DOHH2 (cell line): ENCODE data around the gene FCN2.

Experiments used
- H3F3A ChIP-seq: fragments of 200-600 bp; sonication (generic), shearing (Covaris generic); 2 replicates; pipeline ENCODE4 v1.6.0; 2016; ENCODE audit warnings: antibody characterized with exemption, mild to moderate bottlenecking; ENCODE audit not compliant: control insufficient read depth, insufficient read depth
- H3K27ac ChIP-seq: fragments of 200-600 bp; sonication (generic); 2 replicates; pipeline ENCODE4 v1.5.1; 2014; ENCODE audit warnings: low read depth, mild to moderate bottlenecking, low read length, moderate library complexity
- H3K27me3 ChIP-seq: fragments of 200-600 bp; sonication (generic); 2 replicates; pipeline ENCODE4 v1.6.1; 2014; ENCODE audit warnings: mild to moderate bottlenecking, low read length, mixed read lengths; ENCODE audit not compliant: control insufficient read depth
- H3K36me3 ChIP-seq: fragments of 200-600 bp; sonication (generic); 2 replicates; pipeline ENCODE4 v1.6.1; 2014; ENCODE audit warnings: mild to moderate bottlenecking, low read length, moderate library complexity, mixed read lengths; ENCODE audit not compliant: control insufficient read depth
- H3K4me1 ChIP-seq: fragments of 200-600 bp; sonication (generic); 2 replicates; pipeline ENCODE4 v1.6.1; 2014; ENCODE audit warnings: mild to moderate bottlenecking, low read length, mixed read lengths; ENCODE audit not compliant: control insufficient read depth
- H3K4me2 ChIP-seq: fragments of 200-600 bp; sonication (generic); 2 replicates; pipeline ENCODE4 v1.6.0; 2014; ENCODE audit warnings: mild to moderate bottlenecking, low read length, moderate library complexity
- H3K4me3 ChIP-seq: fragments of 200-600 bp; sonication (generic); 2 replicates; pipeline ENCODE4 v1.5.1; 2014; ENCODE audit warnings: mild to moderate bottlenecking, low read length, mixed read lengths
- H3K79me2 ChIP-seq: fragments of 200-600 bp; sonication (generic); 2 replicates; pipeline ENCODE4 v1.6.1; 2014; ENCODE audit warnings: mild to moderate bottlenecking, low read length, mixed read lengths; ENCODE audit not compliant: control insufficient read depth
- H3K9me2 ChIP-seq: fragments of 200-600 bp; sonication (generic); replicated peaks from 2 replicates; pipeline ENCODE4 v1.6.1; 2014; ENCODE audit warnings: mild to moderate bottlenecking, low read length, mixed read lengths; ENCODE audit not compliant: control insufficient read depth
- H3K9me3 ChIP-seq: fragments of 200-600 bp; sonication (generic); 2 replicates; pipeline ENCODE4 v1.6.1; 2014; ENCODE audit warnings: antibody characterized with exemption, low read length, mixed read lengths; ENCODE audit not compliant: control insufficient read depth, insufficient read depth
- H4K20me1 ChIP-seq: fragments of 200-600 bp; sonication (generic); 2 replicates; pipeline ENCODE4 v1.6.0; 2014; ENCODE audit warnings: low read depth, mild to moderate bottlenecking, antibody characterized with exemption, low read length, moderate library complexity; ENCODE audit not compliant: control insufficient read depth, insufficient read depth
- CTCF ChIP-seq: fragments of 200-600 bp; sonication (generic); IDR thresholded peaks from one replicate; pipeline ENCODE4 v1.5.1; 2014; ENCODE audit warnings: antibody characterized with exemption, mild to moderate bottlenecking, low read depth, low read length; ENCODE audit not compliant: poor library complexity, severe bottlenecking
- EZH2phosphoT487 ChIP-seq: fragments of 200-600 bp; sonication (generic); IDR thresholded peaks from 2 replicates; pipeline ENCODE4 v1.6.1; 2017; ENCODE audit warnings: borderline replicate concordance, mild to moderate bottlenecking, antibody characterized with exemption, low read length, moderate library complexity, mixed read lengths

Gene FCN2

DNA sequence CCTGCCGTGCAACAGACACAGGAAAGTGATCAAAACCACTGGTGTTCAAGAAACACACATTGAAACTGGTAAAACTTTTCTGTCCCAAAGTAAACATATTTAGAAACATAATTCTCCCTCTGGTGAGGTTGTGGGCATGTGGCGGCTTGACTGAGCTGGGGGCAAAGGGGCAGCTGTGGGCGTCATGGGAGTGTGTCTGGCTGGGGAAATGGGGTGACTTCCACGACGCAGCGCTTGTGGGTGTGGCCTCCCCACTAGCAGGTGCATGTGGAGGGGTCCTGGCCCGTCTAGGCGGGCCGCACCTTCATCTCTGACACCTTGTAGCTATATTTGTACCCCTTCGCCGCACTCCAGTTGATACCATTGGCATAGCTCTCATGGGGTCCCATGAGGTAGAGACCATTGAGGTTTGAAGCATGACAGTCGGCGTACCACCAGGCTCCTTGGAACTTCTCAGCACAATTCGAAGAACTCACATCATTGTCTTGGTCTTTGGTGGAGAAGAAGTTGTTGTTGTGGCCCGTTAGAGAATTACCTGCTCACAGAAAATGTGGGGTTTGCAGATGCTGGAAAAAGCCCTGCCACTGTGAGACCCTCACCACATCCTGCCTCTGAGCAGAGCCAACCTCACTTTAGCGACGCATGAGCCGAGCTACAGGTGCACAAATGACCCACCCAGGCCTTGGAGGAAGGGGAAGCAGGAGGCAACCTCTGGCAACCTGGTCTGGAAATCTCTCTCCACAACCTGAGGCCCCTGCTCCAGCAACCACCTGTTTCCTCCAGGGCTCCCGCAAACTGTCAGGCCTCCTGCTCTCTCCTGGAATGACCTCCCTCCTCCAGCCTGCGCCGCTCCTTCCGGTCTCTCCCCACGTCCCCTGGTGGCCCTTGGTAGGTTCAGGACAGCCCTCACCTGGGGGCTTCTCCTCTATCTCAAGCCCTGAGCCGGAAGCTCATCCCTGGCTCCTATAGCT lies 29.2 kb downstream of the FCN2 start:
- Histone ChIP-seq H3K9me2 (no peaks in the 10 kb centered on the region), H3K4me3 (no peak overlapping the region), H3K27me3 (no peaks in the 10 kb centered on the region), H3K4me2 (no peak overlapping the region), H3K79me2 (no peaks in the 10 kb centered on the region), H4K20me1 (no peaks in the 10 kb centered on the region), H3K27ac (no peak overlapping the region), H3K9me3 (no peaks in the 10 kb centered on the region), H3F3A (no peaks in the 10 kb centered on the region), H3K36me3 (no peaks in the 10 kb centered on the region), H3K4me1 (no peaks in the 10 kb centered on the region)
- no peak for TF ChIP-seq CTCF
- no peak for TF ChIP-seq EZH2phosphoT487

- H3K4me1 ChIP-seq, result no peaks in the 10 kb centered on the region
- no peaks in the 10 kb centered on the region for H3K9me2 ChIP-seq
- H3K27me3 ChIP-seq, result no peaks in the 10 kb centered on the region
- no peaks in the 10 kb centered on the region for H3K36me3 ChIP-seq
- no peak overlapping the region for H3K4me2 ChIP-seq
- H3K79me2 ChIP-seq, result no peaks in the 10 kb centered on the region
- no peaks in the 10 kb centered on the region for H4K20me1 ChIP-seq
- no peak overlapping the region for H3K4me3 ChIP-seq
- H3F3A ChIP-seq, result no peaks in the 10 kb centered on the region
- H3K9me3 ChIP-seq, result no peaks in the 10 kb centered on the region
- TF ChIP-seq EZH2phosphoT487 (no peak), CTCF (no peak)
- H3K27ac ChIP-seq, result no peak overlapping the region
These were observed 31.7 kb downstream of the FCN2 start for GRCh38 chr9:134912126-134912840.

DNA sequence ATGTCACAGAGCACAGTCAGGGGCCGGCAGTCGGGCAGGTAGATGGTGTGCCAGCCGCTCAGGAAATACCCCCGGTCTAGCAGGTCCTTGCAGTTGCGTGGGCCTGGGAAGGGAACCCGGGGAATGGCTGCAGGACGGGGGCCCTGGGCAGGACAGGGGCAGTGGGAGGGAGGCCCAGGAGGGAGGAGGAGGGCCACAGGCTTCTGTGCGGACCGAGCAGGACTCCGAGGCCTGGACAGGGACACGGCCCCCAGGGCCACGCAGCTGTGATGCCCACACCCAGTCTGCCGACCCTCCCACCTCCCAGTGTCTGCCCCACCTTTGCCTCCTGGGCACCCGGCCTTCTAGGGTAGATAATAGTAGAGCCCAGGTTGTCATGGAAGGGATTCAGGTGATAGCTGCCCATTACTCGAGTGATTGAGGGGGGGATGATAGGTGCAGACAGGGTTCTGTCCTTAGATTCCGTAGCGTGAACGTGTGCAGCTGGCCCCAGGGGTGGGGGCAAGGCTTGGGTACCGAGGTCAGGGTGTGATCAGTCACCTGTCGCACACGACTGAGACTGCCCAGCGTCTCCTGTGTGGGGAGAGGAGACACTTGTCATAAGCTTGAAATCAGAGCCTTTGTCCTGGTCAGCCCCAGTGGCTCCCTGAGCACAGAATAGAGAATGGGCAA lies 32.6 kb downstream of the FCN2 start:
- no peaks in the 10 kb centered on the region for H3K9me3 ChIP-seq
- H3F3A ChIP-seq, result no peaks in the 10 kb centered on the region
- no peak overlapping the region for H3K4me2 ChIP-seq
- TF ChIP-seq EZH2phosphoT487 (no peak), CTCF (no peak)
- no peaks in the 10 kb centered on the region for H3K9me2 ChIP-seq
- no peaks in the 10 kb centered on the region for H3K79me2 ChIP-seq
- no peaks in the 10 kb centered on the region for H4K20me1 ChIP-seq
- H3K36me3 ChIP-seq, result no peaks in the 10 kb centered on the region
- no peaks in the 10 kb centered on the region for H3K27me3 ChIP-seq
- no peak overlapping the region for H3K27ac ChIP-seq
- H3K4me3 ChIP-seq, result no peak overlapping the region
- H3K4me1 ChIP-seq, result no peaks in the 10 kb centered on the region
